Measurements from ENCODE around the gene LRMDA. TPM values are rescaled to one million over a fixed set of nuclear protein-coding genes. Genes with fewer than 3 reads are reported as not detected.

Gene LRMDA
- total RNA-seq, 2 experiments from 2014 or later: not detected

DNA sequence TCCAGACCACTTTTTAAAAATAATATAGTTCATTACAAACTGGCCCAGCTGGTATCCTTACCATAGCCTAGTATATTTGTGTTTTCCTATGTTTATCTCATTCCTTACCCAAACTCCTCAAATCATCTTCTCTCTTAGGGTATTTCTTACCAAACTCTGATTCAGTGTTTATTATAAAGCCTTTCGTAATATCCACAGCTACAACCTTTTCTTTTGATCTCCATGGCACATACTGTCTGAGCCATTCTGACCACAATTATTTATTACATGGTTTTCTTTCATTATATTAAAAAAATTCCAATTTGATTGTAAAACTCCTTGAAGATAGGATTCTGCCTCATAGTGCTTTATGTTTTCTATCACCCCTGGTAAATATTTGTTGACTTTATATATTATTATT lies 94.2 kb downstream of the LRMDA start:
- ChIA-PET POLR2A (no interaction called here), CTCF (no interaction called here)
- Mint-ChIP-seq H3K4me1 (no peaks in the 10 kb centered on the region), H3K4me3 (no peak overlapping the region), H3K27ac (no peak overlapping the region), H3K36me3 (ENCODE audit: low read depth) (no peaks in the 10 kb centered on the region), H3K9me3 (no peaks in the 10 kb centered on the region), H3K27me3 (peaks cover 4% of the 10 kb centered on the region)
- no peak for DNase-seq

DNA sequence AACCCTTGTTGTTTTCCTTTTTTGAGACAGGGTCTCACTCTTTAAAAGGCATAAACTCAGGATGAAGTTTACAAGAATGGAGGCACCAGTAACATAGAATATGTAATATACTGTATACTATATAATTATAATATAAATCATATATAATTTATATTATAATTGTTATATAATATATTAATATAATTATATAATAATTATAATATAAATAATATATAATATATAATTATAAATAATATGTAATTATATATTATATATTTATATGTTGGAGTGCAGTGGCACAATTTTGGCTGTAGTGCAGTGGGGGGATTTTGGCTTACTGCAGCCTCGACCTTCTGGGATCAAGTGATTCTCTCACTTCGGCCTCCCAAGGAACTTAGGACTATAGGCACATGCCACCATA lies 96.1 kb downstream of the LRMDA start:
- POLR2A ChIA-PET: no interaction called here
- no peaks in the 10 kb centered on the region for H3K36me3 Mint-ChIP-seq (ENCODE audit: low read depth)
- H3K4me3 Mint-ChIP-seq: no peak overlapping the region
- H3K9me3 Mint-ChIP-seq: no peaks in the 10 kb centered on the region
- peaks cover 4% of the 10 kb centered on the region for H3K27me3 Mint-ChIP-seq
- H3K27ac Mint-ChIP-seq: no peak overlapping the region
- DNase-seq: no peak
- CTCF ChIA-PET: no interaction called here
- no peaks in the 10 kb centered on the region for H3K4me1 Mint-ChIP-seq

DNA sequence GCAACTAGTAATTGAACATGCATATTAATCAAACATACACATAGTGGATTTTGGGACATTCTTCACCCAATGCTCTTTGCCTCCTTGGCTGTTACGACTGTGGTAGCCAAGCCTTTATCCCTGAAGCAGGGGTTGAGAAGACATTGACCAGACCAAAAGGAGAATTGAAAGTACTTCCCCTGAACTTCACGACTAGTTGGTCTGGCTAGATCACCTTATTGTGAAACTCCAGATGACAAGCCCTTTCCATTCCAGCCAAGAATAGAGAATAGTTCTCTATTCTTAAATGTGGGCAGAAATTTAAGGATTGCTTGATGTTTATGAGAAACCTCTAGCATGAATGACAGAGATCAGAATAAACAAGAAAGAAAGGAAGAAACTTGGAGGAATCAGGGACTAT lies 97.0 kb downstream of the LRMDA start:
- POLR2A ChIA-PET: no interaction called here
- Mint-ChIP-seq H3K36me3 (ENCODE audit: low read depth) (no peaks in the 10 kb centered on the region), H3K4me1 (no peaks in the 10 kb centered on the region), H3K27ac (no peak overlapping the region), H3K27me3 (peaks cover 4% of the 10 kb centered on the region), H3K4me3 (no peak overlapping the region), H3K9me3 (no peaks in the 10 kb centered on the region)
- no peak for DNase-seq
- CTCF ChIA-PET: no interaction called here

DNA sequence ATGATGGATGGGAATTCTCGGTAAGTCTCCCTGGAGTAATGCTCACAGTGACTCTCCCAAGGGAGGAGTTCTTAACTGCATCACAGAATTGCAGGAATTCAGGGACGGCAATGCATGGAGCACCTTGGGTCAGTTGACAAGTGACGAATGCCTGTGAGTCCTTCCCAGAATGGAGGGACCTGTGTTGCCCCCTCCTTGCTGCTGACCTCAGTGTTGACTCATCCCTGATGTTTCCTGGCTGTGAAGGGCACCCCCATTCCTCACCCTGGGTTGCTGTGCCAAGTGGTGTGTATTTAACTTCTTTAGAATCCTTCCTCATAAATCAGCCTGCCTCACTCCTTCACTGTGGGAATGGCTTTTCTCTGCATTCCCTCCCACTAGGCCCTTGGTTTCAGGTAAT lies 98.9 kb downstream of the LRMDA start:
- ChIA-PET CTCF (interaction anchor here (0.6 kb wide), 1 partner anchor 17 kb away, joined by 4 read pairs; no protein-coding TSS in a partner anchor), POLR2A (no interaction called here)
- H3K27me3 Mint-ChIP-seq: peaks cover 8% of the 10 kb centered on the region
- DNase-seq: no peak
- H3K27ac Mint-ChIP-seq: no peak overlapping the region
- H3K9me3 Mint-ChIP-seq: no peaks in the 10 kb centered on the region
- no peaks in the 10 kb centered on the region for H3K36me3 Mint-ChIP-seq (ENCODE audit: low read depth)
- H3K4me3 Mint-ChIP-seq: no peak overlapping the region
- no peaks in the 10 kb centered on the region for H3K4me1 Mint-ChIP-seq

DNA sequence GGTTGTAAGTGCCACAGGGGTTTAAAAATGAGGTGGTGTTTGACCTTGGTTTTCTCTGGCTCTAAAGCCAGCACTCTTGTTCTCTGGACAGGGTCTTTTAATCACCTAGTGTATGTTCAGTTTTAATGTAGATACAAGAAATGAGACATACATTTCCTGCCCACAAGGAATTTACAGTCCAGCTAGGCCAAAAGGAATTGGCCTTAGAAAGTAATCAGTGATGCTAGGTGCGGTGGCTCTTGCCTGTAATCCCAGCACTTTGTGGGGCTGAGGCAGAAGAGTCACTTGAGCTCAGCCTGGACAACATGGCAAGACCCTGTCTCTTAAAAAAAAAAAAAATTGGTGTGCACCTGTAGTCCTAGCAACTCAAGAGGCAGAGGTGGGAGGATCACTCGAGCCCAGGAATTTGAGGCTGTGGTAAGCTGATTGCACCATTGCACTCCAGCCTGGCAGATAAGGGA lies 100.2 kb downstream of the LRMDA start:
- ChIA-PET POLR2A (no interaction called here), CTCF (no interaction called here)
- no peak overlapping the region for H3K4me3 Mint-ChIP-seq
- H3K9me3 Mint-ChIP-seq: no peaks in the 10 kb centered on the region
- H3K36me3 Mint-ChIP-seq (ENCODE audit: low read depth): no peaks in the 10 kb centered on the region
- H3K4me1 Mint-ChIP-seq: no peaks in the 10 kb centered on the region
- peaks cover 8% of the 10 kb centered on the region for H3K27me3 Mint-ChIP-seq
- H3K27ac Mint-ChIP-seq: no peak overlapping the region
- no peak for DNase-seq

DNA sequence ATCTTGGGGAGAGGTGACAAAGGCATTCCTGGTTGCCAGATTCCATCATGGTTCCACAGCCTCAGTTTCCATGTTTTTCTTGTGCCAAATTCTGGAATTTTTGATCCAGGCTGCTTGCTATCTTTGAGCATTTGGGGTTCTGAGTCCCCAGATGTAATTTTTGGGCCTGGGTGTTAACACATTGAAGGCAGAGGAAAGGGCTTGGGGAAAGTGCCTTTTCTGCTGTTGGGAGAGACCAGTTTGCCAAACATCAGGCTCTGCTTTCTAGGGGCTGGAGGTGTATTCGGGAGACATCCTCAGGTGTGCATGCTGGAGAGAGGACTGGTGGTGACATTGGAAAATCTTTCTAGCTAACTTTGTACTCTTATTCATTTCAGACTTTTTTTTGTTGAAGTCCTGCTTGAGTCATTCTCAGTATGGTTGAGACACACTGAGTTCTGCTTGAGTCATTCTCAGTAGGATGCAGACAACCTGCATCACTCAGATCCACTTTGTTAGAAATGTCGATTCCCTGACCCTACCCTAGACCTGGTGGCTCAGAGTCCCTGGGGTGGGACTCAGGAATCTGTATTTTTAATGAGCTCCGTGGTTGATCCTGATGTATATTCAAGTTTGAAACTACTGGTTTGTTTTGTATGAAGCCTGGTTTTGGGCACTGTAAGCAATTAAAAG lies 101.0 kb downstream of the LRMDA start:
- Mint-ChIP-seq H3K4me1 (no peaks in the 10 kb centered on the region), H3K36me3 (ENCODE audit: low read depth) (no peaks in the 10 kb centered on the region), H3K9me3 (no peaks in the 10 kb centered on the region), H3K27ac (no peak overlapping the region), H3K27me3 (peaks cover 6% of the 10 kb centered on the region), H3K4me3 (no peak overlapping the region)
- CTCF ChIA-PET: no interaction called here
- POLR2A ChIA-PET: no interaction called here
- no peak for DNase-seq

DNA sequence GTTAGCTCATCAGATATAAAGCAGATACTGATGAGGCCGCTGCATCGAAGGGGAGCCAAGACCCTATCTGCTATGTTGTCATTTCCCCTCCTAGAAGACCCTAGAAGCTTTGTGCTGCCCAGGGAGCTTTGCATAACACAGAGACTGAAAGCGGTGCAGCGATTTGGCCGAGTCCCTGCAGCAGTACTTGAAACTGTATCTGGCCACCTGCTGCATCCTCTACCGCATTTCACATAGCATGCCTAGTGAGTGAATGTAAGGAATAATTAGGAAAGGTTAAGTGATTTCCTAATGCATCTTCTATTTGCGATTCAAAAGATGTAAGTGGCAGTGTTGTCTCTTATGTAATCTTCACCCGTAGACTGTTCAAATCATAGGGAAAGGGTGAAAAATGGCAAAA lies 106.7 kb downstream of the LRMDA start:
- ChIA-PET CTCF (no interaction called here), POLR2A (no interaction called here)
- H3K36me3 Mint-ChIP-seq (ENCODE audit: low read depth): no peaks in the 10 kb centered on the region
- H3K27me3 Mint-ChIP-seq: peaks cover 6% of the 10 kb centered on the region
- no peaks in the 10 kb centered on the region for H3K9me3 Mint-ChIP-seq
- no peak overlapping the region for H3K4me3 Mint-ChIP-seq
- H3K4me1 Mint-ChIP-seq: no peaks in the 10 kb centered on the region
- no peak overlapping the region for H3K27ac Mint-ChIP-seq
- no peak for DNase-seq

DNA sequence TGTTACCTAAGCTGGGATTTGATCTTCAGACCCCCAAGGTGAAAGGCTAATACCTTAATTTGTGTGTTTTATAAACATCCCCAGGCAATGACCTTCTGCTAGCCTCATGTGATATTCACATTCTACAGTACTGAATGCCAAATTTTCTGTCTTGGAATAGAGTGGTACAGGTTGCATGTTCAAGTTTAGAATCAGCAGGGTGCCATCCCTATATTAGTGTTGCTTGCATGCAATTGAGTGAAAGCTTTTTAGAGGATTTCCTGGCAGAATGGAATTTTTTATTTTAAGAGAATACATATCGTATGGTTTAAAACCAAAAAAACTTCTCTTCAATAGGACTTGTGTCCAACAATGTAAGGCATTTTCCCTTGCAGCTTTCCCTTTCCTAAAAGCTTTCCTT lies 107.3 kb downstream of the LRMDA start:
- H3K9me3 Mint-ChIP-seq: no peaks in the 10 kb centered on the region
- H3K4me3 Mint-ChIP-seq: no peak overlapping the region
- H3K36me3 Mint-ChIP-seq (ENCODE audit: low read depth): no peaks in the 10 kb centered on the region
- DNase-seq: no peak
- H3K4me1 Mint-ChIP-seq: no peaks in the 10 kb centered on the region
- ChIA-PET CTCF (no interaction called here), POLR2A (no interaction called here)
- peaks cover 7% of the 10 kb centered on the region for H3K27me3 Mint-ChIP-seq
- no peak overlapping the region for H3K27ac Mint-ChIP-seq

DNA sequence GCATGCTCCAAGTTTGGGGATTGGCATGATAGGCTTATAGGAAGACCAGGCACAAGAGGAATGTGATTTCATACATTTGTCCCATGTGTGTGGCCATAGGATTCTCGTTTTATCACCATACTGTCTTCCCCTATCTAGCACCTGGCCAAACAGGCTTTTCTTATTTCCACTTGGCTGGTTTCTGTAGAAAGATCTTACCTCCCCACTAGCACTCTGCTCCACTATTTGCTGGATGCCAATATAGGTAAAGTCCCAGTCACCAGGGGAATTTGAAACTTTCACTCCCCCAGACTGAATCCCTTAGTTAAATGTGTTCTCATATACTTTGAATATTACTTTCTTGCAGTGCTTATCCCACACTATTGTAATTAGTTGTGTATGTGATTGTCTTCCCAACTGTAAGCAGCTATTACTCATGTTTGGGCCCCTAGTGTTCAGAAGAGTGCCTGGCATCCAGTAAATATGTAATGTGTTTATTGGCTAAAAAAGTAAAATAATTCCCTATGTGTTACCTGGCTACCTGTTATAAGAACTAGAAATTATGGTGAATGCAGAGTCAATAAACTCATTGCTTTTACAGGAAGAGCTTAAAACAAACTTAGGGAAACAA lies 109.0 kb downstream of the LRMDA start:
- CTCF ChIA-PET: no interaction called here
- Mint-ChIP-seq H3K9me3 (no peaks in the 10 kb centered on the region), H3K27me3 (peaks cover 5% of the 10 kb centered on the region), H3K4me3 (no peak overlapping the region), H3K27ac (no peak overlapping the region), H3K4me1 (no peaks in the 10 kb centered on the region), H3K36me3 (ENCODE audit: low read depth) (no peaks in the 10 kb centered on the region)
- POLR2A ChIA-PET: no interaction called here
- DNase-seq: no peak

DNA sequence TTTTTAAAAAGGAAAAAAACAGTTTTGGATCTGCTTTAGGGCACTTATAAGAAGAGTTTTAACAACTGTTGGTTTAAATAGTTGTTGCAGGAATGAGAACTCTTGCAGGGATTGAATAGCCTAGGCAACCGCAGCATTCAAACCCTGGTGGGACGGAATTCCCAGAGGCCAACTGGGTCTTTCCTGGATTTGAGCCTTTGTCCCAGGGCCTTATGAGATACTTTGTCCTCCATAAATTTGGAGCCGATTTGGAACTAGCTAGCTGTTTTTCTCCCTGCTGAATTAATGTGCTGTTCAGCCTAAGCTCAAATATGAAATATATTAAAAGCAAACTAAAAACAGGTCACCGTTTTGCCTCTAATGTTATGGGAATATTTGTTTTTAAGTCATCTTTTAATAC lies 109.6 kb downstream of the LRMDA start:
- Mint-ChIP-seq H3K27ac (no peak overlapping the region), H3K4me3 (no peak overlapping the region), H3K4me1 (no peaks in the 10 kb centered on the region), H3K9me3 (no peaks in the 10 kb centered on the region), H3K36me3 (ENCODE audit: low read depth) (no peaks in the 10 kb centered on the region), H3K27me3 (peaks cover 5% of the 10 kb centered on the region)
- CTCF ChIA-PET: no interaction called here
- POLR2A ChIA-PET: no interaction called here
- no peak for DNase-seq

DNA sequence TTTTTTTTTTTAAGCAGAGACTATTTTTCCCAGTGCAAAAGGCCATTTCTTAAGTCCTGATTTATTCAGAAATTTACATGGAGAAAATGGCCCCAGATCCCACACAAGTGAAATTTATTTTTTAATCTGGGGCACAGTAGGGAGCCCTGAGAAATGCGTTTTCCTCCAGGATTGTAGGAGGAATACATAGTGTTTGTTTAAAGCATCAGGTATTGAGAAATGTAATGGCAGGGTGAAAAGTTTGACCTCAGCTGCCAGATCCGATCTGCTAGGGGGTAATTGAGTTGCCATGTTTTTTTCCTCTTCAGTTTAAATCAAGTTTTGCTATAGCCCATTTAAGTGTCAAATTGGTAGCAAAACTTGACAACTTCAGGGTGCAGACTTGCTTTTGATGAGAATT lies 110.0 kb downstream of the LRMDA start:
- no peak for DNase-seq
- H3K9me3 Mint-ChIP-seq: no peaks in the 10 kb centered on the region
- no peaks in the 10 kb centered on the region for H3K36me3 Mint-ChIP-seq (ENCODE audit: low read depth)
- no peaks in the 10 kb centered on the region for H3K4me1 Mint-ChIP-seq
- ChIA-PET POLR2A (no interaction called here), CTCF (no interaction called here)
- H3K27me3 Mint-ChIP-seq: peaks cover 5% of the 10 kb centered on the region
- H3K27ac Mint-ChIP-seq: no peak overlapping the region
- no peak overlapping the region for H3K4me3 Mint-ChIP-seq

DNA sequence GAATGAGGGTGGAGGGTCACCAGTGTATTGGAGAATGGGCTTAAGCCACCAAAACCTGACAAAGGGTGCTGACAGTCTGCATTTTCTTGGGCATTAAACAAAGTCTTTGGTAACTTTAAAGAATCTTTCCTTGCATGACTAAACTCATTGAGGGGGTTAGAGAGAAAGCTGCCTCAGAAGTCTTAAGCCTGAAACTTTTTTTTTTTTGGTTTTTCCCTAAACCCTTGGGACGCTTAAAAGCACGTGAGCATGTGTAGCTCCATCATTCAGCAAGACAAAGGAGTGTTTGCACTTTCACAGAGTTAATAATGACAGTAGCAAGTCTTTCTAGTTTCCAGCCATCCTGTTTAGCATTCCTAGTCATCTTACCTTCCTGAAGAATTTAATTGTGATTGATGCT lies 110.7 kb downstream of the LRMDA start:
- no peaks in the 10 kb centered on the region for H3K9me3 Mint-ChIP-seq
- H3K36me3 Mint-ChIP-seq (ENCODE audit: low read depth): no peaks in the 10 kb centered on the region
- no peaks in the 10 kb centered on the region for H3K4me1 Mint-ChIP-seq
- peaks cover 5% of the 10 kb centered on the region for H3K27me3 Mint-ChIP-seq
- CTCF ChIA-PET: no interaction called here
- POLR2A ChIA-PET: no interaction called here
- no peak overlapping the region for H3K4me3 Mint-ChIP-seq
- DNase-seq: no peak
- no peak overlapping the region for H3K27ac Mint-ChIP-seq

DNA sequence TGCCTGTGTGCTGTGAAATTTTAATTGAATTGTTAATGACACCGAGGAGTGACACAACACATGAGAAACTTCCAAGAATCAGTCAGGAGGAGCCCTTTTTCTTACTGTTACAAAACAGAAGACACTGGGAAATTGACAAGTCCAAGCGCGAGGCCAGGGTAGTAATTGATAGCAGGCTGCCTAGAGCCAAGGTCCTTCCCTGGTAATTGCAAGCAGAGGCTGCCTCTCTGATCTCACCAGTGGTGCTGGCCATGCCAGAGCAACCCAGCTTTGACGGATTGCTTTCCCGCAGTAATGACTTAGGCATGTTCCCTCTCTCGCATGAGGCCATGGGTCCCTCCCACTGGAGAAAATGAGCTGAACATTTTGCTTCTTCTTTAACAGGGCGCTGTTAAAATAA lies 111.5 kb downstream of the LRMDA start:
- DNase-seq: no peak
- H3K27me3 Mint-ChIP-seq: peaks cover 5% of the 10 kb centered on the region
- H3K4me1 Mint-ChIP-seq: no peaks in the 10 kb centered on the region
- no peaks in the 10 kb centered on the region for H3K9me3 Mint-ChIP-seq
- POLR2A ChIA-PET: no interaction called here
- CTCF ChIA-PET: no interaction called here
- H3K36me3 Mint-ChIP-seq (ENCODE audit: low read depth): no peaks in the 10 kb centered on the region
- no peak overlapping the region for H3K27ac Mint-ChIP-seq
- no peak overlapping the region for H3K4me3 Mint-ChIP-seq

DNA sequence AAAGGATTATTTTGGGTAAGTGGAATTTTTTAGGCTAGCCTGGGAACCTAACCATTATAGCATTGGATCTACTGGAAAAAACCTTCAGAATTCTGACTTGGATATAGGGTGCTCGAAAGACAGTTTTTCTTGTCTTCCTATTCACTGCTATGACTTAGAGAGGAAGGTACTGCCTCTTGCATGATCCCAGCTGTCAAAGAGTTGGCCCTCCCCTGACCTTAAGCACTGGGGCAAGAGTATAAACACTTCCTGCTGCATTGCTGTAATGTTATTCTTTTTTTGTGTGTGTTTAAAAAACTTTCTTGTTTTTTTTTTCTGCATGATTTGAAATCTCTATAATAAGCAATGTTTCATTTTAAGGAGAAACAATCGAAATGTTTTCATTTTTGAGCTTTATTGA lies 113.0 kb downstream of the LRMDA start:
- Mint-ChIP-seq H3K27me3 (peaks cover 2% of the 10 kb centered on the region), H3K36me3 (ENCODE audit: low read depth) (no peaks in the 10 kb centered on the region), H3K9me3 (no peaks in the 10 kb centered on the region), H3K4me1 (no peaks in the 10 kb centered on the region), H3K27ac (no peak overlapping the region), H3K4me3 (no peak overlapping the region)
- DNase-seq: no peak
- POLR2A ChIA-PET: no interaction called here
- CTCF ChIA-PET: no interaction called here

Measured in activated CD4-positive, alpha-beta T cell treated with anti-CD3 and anti-CD28 coated beads, Interleukin-2, amount 10 ng/mL, durations not matched to agents 7 days and 5 days (primary cell).